Left kidney (tissue), 2 donors: ENCODE results near the gene DPH7. TPM values are rescaled to one million over a fixed set of nuclear protein-coding genes. Genes with fewer than 3 reads are reported as not detected.
"Not testable (repeated sequence)": the region's sequence is repeated elsewhere in the genome, so short reads cannot be mapped to it uniquely, and the experiment has no call there.

ENCODE experiments used
- DNase-seq: peaks from one replicate; pipeline ENCODE4 v3.0.0-alpha.2; 2013
- polyA plus RNA-seq: library from polyadenylated mRNA; unstranded; fragments of 120-200 nt; gene quantifications from one replicate; pipeline ENCODE4 v1.2.1, GENCODE V29; 2013; ENCODE audit not compliant: insufficient read length

The DPH7 gene
- polyA plus RNA-seq, 1 donor = 55.2 TPM

DNA sequence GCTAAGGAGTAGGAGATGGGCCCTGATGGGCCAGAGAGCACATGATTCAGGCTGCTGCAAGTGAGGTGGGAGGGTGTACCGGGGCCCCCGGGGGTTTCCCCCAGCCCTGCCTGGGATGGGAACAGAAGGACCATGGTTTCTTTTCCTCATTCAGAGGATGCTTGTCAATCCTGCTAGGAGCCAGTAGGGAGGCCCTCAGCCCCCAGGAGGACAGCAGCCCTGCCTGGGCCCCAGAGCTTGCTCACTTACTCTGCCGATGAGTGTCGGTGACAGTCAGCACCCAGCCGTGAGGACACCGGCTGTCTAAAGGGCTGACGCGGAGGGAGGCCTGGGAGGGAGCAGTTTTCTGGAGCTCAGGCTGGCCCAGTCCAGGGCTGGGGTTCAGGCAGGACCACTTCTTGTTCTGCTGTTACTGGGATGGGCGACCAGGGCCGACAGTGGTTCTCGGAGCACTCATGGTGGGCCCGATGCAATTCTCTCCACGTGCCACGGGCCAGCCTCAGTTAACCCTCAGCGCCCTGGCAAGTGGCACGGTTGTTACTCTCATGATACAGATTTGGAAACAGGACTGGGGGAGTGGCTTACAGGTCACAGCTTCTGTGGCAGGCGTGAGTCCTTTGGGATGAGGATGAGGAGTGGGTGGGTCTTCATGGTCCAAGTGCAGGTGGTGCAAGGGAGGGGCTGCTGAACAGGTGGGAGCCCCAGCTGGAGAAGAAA lies 28.6 kb upstream of the DPH7 start:
- DNase-seq = no peak

DNA sequence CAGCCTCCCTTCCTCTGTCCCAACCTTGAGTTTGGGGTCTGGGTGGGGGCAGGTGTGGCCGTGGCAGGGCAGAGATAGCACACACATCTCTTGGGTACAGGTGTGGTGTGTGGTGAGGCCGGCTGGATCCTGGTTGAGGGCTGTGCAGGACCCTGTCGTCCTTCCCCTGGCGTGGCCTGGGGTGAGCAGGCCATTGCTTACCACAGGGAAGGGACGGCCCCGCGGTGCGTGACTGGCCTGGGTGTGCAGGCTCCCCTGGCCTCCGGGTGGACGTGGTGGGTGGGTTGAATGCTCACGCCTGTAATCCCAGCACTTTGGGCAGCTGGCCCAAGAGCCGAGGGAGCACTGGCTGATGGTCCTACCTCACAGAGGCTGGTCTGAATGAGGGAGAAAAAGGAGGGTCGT lies 28.0 kb upstream of the DPH7 start:
- DNase-seq = no peak

DNA sequence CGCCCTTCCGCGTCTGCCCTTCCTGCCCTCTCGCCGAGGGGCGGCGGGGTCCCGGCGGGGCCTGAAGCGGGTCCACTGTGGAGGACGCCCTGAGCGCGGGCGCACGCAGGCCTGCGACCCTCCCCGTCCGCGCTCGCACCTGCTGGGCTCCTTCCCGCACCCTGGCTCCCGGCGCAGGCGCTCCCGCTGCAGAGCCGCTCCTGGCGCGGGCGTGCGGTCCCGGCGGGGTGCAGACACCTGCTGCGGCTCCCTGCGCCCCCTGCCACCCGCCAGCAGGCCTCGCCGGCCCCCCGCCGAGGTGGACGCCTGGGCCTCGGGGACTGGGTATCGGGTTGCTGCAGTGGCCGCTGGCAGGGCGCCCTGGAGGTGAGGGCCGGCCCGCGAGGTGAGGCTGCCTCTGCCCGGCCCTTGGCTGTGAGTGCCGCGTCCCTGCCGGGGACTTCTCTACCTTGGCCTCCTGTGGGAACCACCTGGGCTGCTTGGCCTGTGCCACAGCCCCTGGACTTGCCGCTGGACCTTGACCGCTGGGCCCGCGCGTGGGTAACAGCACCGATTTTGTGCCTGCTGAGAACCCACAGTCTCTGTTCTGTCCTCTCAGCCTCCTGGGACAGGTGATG lies 27.4 kb upstream of the DPH7 start:
- DNase-seq = no peak

DNA sequence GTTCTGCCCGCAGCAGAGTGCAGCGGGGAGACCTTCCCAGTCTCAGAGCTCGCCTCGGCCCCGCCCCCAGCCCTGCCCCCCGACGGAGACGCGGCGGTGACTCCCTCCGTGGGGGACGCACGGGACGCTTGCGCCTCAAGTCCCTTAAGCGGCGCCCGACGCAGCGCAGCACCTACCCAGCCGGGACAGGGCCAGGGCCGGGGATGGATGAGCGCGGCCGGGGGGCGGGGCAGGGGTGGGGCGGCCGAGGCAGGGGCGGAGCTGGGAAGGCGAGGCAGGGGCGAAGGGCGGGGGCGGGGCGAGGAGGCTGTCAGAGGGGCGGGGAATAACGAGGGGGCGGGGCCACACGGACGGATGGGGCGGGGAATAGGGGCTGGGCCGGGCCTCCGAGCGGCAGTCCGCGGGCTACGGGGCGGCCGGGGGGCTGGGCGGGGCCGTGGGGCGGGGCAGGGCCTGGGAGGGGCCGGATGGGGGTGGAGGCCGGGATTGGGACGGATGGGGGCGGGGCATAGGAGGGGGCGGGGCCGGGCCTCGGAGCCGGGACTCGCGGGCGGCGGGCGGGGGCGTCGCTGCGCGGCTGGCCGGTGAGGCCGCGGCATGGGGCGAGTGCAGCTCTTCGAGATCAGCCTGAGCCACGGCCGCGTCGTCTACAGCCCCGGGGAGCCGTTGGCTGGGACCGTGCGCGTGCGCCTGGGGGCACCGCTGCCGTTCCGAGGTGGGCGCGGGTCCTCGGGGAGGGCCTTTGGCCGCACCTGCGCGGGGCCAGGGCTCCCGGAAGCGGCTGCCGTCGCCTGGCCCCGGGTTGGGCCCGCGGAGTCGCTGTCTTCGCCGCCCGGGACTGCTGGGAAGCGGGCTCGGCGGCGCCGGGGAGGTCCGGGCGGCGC lies 26.6 kb upstream of the DPH7 start, which contains the start of gene ARRDC1:
ARRDC1 (plus strand) TSS at position 566 of the 884 bp plus-strand sequence; CDS start at position 598, 32 bp downstream.
- peak; percentile 89 for DNase-seq

DNA sequence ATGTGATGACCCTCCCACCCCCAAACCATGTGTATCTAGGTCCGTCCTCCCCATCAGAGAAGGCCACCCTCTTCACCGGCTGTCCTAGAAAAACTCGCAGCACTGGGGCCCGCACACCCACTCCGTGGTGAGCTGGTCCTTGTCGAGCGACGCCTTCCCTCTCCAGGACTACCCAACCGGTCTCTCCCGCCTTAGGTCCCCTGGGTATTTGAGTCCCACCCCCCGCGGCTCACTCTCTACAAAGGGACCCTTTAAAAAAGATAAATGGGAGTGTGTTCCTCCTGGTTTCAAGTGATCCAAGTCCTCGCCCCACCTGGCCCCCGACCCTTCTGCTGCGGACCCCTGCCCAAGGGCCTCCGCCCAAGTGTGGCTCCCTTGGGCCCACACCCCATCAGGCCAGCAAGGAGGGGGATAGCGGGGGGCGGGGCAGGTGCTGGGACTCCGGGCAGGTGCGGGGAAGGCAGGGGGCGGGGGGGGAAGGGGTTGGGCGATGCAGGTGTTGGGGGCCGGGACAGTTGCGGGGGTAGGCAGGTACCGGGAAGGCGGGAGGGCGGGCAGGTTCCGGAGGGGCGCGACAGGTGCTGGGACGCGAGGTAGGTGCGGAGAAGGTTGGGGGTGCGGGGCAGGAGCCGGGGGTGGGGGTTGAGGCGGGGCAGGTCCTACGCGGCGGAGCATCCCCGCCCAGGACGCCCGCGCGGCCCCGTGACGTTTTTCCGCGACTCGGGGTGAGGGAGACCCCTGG lies 25.8 kb upstream of the DPH7 start:
- DNase-seq = no peak

DNA sequence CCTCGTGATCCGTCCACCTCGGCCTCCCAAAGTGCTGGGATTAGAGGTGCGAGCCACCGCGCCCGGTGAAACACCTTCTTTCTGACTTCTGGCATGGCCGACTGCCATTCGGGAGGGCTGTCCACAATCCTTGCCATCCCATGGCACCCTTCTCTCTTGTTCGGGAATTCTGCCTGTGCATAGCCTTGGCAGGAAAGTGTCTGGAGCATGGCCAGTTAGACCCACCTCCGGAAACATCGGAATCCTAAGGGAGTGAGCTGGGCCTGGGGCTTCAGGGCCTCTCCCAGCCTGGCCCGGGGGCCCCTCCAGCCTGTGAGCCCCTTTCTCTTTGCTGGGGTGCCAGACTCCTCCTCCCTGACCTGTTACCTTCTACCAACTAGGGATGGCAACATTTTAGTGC lies 25.2 kb upstream of the DPH7 start:
- DNase-seq = no peak

DNA sequence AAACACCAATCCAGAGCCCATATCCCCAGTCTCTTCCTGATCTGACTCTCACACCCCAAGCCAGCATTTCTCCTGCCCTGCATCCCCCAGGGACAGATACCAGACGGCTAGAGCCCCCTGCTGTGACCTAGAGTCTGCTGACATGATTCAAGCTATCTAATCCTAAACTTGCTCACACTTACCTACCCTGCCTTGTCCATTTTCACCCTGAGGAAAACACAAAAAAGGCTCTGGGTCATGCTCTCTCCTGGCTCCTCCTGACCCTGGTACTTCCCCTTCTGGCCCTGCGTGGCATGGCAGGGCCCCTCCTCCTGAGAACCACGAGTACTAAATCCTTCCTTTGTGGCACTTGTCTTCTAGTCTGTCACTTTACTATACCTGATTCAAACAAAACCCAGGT lies 23.9 kb upstream of the DPH7 start:
- no peak for DNase-seq

DNA sequence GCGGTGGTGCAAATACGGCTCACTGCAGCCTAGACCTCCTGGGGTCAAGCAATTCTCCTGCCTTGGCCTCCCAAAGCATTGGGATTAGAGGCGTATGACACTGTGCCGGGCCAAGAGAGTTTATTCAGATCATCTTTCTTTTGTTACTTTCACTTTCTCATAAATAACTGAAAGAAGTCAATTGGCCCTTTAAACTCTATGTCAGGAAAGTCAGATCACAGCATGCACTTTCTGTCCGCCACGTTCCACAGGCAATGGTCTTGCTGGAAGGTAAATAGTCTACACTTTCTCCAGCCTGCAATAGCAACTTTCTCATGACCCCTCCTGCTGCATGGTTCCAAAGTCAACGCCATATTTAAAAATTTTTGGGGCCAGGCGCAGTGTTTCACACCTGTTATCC lies 20.2 kb upstream of the DPH7 start:
- no peak for DNase-seq

DNA sequence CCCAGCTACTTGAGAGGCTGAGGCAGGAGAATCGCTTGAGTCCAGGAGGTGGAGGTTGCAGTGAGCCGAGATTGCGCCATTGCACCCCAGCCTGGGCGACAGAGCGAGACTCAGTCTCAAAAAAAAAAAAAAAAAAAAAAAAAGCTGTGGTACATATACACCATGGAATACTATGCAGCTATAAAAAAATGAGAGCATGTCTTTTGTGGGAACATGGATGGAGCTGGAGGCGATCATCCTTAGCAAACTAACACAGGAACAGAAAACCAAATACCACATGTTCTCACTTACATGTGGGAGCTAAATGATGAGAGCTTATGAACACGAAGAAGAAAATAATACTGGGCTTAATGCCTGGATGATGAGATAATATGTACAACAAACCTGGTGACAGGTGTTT lies 17.9 kb upstream of the DPH7 start:
- DNase-seq = not testable (repeated sequence)

DNA sequence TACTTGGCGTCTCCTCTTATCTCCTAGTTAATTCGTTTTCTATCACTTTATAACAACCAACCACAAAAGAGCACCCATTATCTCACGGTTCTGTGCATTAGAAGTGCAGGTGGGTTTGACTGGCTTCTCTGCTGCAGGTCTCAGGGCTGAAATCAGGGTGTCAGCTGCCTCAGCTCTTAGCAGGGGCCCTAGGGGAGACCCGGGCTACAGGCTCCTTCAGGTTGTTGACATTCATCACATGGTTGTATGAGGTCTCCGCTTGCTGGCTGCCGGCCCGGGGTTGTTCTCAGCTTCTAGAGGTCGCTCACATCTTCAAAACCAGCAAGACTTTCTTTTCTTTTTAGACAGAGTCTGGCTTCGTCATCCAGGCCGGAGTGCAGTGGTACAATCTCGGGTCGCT lies 14.5 kb upstream of the DPH7 start:
- DNase-seq = no peak

DNA sequence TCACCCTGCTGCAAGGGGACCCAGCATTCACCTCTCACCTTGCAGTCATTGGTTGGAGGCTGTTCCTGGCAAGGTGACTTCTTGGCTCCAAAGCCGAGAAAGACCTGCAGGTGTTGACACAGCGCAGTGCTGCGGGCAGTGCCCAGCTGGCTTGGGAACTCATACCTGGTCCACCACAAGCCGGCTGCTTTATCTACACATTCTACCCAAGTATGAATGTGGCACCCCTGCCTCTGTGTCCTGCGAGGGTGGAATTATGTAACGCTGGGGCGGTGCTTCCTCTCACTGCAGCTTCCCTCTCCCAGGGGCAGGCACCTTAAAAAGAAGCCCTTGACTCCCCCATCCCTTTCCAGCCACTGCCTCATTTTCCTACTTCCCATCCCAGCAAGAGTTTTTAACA lies 14.0 kb upstream of the DPH7 start:
- no peak for DNase-seq

DNA sequence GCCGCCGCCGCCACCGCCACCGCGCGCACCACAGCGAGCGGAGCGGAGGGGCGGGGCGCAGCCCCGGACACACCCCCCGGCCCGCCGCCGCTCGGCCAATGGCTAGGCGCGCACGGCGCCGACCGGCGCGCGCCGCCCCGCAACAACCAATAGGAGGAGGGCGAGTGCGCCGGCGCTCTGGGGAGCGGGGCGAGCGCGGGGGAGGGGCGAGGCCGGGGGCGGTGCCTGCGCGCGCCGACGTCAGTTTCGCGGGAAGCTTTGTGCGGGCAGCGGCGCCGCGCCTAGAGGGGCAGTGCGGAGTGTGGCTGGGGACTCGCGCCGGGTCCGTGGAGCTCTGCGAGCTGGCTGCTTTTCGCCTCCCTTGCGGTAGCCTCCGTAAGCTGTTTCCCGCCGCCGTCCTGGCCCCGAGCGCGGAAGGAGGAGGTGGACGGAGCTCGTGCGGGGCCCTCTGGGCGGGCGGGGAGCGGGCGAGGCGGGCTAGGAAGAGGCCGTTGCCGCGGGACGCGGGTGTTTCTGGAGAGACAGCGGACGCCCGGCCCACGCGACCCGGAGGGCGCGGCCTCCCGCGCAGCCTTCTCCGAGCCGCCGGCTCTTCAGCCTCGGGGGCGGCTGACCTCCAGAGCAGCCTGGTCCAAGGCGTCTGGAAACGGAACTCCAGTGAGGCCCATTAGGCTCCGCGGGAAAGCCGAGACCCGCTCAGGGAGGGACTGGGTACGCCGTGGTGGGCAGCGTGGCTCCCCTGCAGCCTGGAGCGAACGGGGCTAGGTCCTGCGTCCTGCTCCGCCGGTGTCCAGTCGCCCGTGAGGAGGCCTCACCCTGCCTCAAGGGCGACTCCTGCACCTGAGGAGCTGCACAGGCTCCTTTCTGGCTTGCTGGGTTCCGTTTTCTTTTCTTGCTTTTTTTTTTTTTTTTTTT lies 12.0 kb upstream of the DPH7 start, which contains the start of gene ZMYND19:
ZMYND19 (minus strand) TSS at position 44 of the 915 bp plus-strand sequence. CDS start 249 bp downstream, outside the sequence.
- peak; percentile 89 for DNase-seq

DNA sequence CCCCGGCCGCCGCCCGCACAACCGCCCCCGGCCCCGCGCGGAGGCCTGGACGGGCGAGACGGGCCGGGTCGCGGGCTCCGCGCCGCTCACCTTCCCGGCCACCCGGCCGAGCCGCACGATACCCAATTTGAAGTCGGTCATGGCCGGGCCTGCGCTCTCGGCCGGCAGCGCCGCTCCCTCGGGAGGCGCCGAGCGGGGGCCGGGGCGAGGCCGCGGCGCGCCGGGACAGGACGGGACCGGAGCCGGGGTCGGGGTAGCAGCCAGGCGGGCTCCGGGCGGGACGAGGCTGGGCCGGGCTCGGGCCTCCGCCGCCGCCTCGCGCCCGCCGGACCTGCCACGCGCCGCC lies 11.4 kb upstream of the DPH7 start:
- DNase-seq = no peak

DNA sequence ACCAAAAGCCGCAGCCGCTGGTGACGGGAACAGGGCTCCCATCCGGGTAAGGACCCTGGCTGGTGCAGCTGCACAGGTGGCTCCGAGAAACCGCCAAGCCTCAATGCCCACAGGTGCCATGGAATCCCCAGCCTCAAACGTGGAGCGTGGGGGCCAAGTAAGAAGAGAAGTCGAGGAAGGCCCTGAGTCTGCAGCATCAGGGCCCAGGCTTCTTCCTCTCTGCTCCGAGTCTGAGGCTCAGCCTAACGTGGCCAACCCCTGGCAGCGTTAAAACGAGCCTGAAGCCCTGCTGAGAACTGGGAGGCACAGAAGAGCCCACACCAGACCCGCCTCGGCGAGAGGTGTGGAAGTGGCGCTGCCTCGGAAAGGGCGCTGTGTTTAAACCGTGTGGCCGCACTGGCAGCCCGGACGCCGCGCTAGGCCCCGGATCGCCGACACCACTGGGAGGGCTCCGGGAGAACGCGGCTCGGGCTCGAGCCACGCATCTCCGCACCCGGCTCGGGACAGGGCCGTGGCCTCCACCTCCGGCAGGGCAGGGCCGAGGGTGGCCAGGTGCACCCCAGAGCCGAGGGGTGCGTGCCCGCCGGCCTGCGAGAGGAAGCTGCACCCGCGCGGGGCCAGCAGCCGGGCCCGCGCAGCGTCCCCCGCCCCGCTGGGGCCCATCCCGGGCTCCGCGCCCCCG lies 10.9 kb upstream of the DPH7 start:
- no peak for DNase-seq

DNA sequence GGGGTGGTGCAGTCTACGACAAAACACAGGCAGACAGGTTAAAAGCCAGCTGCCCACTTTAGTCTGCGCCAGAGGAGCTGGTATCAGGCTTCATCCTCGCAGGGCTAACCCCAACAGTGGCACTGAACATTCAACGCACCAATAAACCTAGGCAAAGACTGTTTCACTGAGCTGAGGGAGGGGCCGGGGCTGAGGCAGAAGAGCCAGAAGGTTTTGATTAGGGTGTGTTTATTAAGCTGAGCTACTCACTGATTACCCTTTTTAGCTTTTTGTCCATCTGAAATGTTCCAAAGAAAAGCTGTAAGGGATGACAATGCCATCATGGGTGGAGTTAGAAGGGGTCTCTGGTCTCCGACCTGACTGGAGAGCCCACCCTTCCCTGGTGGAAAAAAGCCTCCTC lies 10.2 kb upstream of the DPH7 start:
- DNase-seq = no peak

DNA sequence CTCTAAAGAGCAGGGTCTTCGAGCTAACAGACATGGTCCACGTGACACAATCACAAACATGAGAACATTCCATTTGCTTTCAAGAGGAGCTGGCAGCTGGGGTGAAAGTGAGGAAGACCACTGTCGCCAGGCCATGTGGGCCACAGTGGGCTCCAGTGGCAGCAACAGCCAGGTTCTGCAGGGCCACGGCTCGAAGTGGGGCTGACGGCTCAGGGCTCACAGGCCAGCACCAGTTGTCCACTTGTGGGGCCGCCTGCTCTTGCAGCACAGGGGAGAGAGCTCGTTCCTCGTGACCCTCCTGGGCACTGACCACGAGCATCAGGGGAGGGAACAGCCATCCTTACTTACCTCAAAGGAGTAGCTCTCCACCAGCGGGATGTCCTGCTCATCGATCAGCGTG lies 9.6 kb upstream of the DPH7 start:
- DNase-seq = no peak

DNA sequence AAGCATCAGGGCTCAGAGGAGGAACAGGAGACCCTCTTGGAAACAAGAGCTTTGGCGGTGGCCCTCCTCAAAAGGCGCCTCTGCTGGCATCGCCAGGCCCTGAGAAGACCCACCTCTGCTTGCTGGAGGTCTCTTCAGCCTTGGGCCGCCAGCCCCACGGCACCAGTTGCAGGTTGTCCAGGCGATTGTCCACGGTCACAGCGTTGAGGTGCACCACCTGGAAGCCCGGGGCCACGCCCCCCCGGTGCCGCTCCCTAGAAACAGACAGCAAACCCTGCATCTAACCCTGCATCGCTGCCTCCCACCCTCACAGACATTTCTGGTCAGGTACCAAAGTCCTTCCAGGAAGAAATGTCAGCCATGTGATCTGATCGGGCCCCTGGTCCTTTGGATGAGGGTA lies 8.1 kb upstream of the DPH7 start:
- DNase-seq = no peak

DNA sequence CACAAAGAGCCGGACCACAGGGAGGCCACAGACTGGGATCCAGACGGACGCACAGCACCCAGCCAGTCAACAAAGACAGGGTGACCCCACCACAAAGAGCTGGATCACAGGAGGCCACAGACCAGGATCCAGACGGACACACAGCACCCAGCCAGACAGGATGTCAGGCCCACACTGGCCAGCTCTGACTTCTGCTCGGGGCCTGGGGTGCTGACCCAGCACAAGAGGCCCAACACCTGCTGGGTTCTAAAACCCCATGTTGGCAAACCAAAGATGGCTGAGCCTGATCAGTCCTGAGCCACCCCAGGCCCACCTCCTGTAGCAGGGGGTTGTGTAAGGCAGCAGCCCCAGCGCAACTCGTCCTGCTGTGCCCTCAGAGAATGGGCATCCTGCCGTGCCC lies 5.2 kb upstream of the DPH7 start:
- DNase-seq = no peak

DNA sequence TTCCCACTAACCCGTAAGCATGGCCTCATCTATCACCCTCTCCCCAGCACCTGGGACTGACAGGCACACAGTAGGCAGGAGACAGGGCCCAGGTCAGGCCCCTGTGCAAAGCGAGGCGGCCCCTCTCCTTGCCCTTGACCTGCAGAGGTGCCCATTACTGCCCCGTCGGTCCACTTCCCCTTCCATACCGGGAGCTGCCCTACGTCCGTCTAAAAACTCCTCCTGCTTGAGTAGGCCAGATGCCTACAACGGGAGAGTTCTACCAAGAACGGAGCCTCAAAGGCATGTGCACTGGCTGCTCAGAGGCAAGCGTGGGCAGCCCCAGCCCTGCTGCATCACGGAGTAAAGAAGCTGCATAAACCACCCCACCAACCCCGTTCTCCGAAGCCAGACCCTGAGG lies 4.6 kb upstream of the DPH7 start:
- no peak for DNase-seq

DNA sequence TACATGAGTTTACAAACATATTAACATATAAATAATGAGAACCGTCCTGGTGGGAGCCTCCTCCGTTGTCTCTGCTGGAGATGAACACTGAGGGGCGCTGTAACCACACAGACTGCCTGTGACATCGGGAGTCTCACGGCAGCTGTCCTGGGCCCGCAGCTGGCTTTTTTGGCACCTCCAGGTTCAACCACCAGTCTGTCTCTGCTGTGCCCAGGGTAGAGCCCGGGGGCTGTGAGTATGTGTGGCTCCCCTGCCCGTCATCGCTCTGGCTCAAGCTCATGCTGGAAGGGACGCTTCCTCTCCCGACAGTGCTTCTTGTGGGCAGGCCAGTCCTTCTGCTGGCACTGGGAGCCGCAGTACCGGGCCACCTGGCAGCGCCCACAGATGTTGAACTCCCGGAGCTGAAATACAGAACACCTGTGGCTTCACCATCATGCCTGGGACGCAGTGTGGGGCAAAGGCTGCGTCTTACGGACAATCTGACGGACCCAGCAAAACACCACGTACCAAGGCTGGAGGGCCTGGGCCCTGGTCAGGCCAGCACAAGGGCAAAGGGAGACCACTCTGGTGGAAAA lies 3.6 kb upstream of the DPH7 start:
- no peak for DNase-seq
